ENCODE data around the gene TMEM119.

The TMEM119 gene

GRCh38 chr12:108553799-108554198 is 44.1 kb downstream of the TMEM119 start:
- no peak for TF ChIP-seq CTCF (IDR thresholded peaks at IDR 0.05; ENCODE audit: borderline replicate concordance, control extremely low read depth, extremely low read depth, insufficient read depth, missing control alignments)
- DNase-seq (ENCODE audit: low spot score): no peak
- in situ Hi-C loops (cut with MboI; ENCODE audit: low sequenced_read_pairs, unreplicated experiment): loop anchor here (25.0 kb wide), 1 partner anchor 534 kb away; the partner anchor contains the start of genes ALKBH2 and UNG

- in situ Hi-C loops (cut with MboI; ENCODE audit: low sequenced_read_pairs, unreplicated experiment): loop anchor here (25.0 kb wide), 1 partner anchor 536 kb away; the partner anchor contains the start of genes ALKBH2 and UNG
- no peak for DNase-seq (ENCODE audit: low spot score)
These were observed 46.3 kb downstream of the TMEM119 start for GRCh38 chr12:108551535-108551934.

GRCh38 chr12:108548954-108549521 is 48.8 kb downstream of the TMEM119 start:
- no peak for TF ChIP-seq CTCF (IDR thresholded peaks at IDR 0.05; ENCODE audit: borderline replicate concordance, control extremely low read depth, extremely low read depth, insufficient read depth, missing control alignments)
- DNase-seq (ENCODE audit: low spot score): no peak
- in situ Hi-C loops (cut with MboI; ENCODE audit: low sequenced_read_pairs, unreplicated experiment): no loop called here

More at GRCh38 chr12:108551535-108551934, 46.3 kb downstream of the TMEM119 start:
- no peak for TF ChIP-seq CTCF (IDR thresholded peaks at IDR 0.05; ENCODE audit: borderline replicate concordance, control extremely low read depth, extremely low read depth, insufficient read depth, missing control alignments)

GRCh38 chr12:108547686-108548085 is 50.2 kb downstream of the TMEM119 start:
- no peak for TF ChIP-seq CTCF (IDR thresholded peaks at IDR 0.05; ENCODE audit: borderline replicate concordance, control extremely low read depth, extremely low read depth, insufficient read depth, missing control alignments)
- in situ Hi-C loops (cut with MboI; ENCODE audit: low sequenced_read_pairs, unreplicated experiment): no loop called here
- no peak for DNase-seq (ENCODE audit: low spot score)

- TF ChIP-seq CTCF (IDR thresholded peaks at IDR 0.05; ENCODE audit: borderline replicate concordance, control extremely low read depth, extremely low read depth, insufficient read depth, missing control alignments): no peak
- DNase-seq (ENCODE audit: low spot score): no peak
- in situ Hi-C loops (cut with MboI; ENCODE audit: low sequenced_read_pairs, unreplicated experiment): no loop called here
These were observed 54.2 kb downstream of the TMEM119 start for GRCh38 chr12:108543652-108544051.

- no peak for TF ChIP-seq CTCF (IDR thresholded peaks at IDR 0.05; ENCODE audit: borderline replicate concordance, control extremely low read depth, extremely low read depth, insufficient read depth, missing control alignments)
- in situ Hi-C loops (cut with MboI; ENCODE audit: low sequenced_read_pairs, unreplicated experiment): no loop called here
- no peak for DNase-seq (ENCODE audit: low spot score)
These were observed 55.6 kb downstream of the TMEM119 start for GRCh38 chr12:108542320-108542719.
